OCI-LY7 (cell line): Measurements from ENCODE around the gene CD37. TPM values are rescaled to one million over a fixed set of nuclear protein-coding genes. Genes with fewer than 3 reads are reported as not detected.
A peak's percentile ranks its signal among the peaks of the same experiment; 100 is the strongest.

ENCODE experiments used
- BruUV-seq: library from RNA; stranded (reverse); fragments of 400-500 nt; replicated peaks from 2 replicates; lab custom pipeline; 2021; lab: Mats Ljungman, UMichigan
- CTCF ChIA-PET: fragments of 300-600 bp; sonication (Branson Sonifier 250); formaldehyde crosslinking; loops from one replicate; lab custom pipeline; 2022; ENCODE audit warnings: antibody characterized with exemption; ENCODE audit not compliant: unreplicated experiment; lab: Charles Lee
- POLR2A ChIA-PET: fragments of 300-600 bp; sonication (Branson Sonifier 250); formaldehyde crosslinking; loops from one replicate; lab custom pipeline; 2022; ENCODE audit warnings: antibody characterized with exemption; lab: Charles Lee
- DNase-seq: peaks from one replicate; pipeline ENCODE4 v3.0.0-alpha.2; 2015; ENCODE audit warnings: low spot score
- H2AFZ ChIP-seq: fragments of 200-600 bp; sonication (generic), shearing (Covaris generic); 2 replicates; pipeline ENCODE4 v1.6.1; 2014; ENCODE audit warnings: mild to moderate bottlenecking, antibody characterized with exemption, low read length, moderate library complexity
- H3K27ac ChIP-seq: fragments of 200-600 bp; sonication (generic); 2 replicates; pipeline ENCODE4 v1.5.1; 2014; ENCODE audit warnings: mixed run types, low read depth, mild to moderate bottlenecking, moderate library complexity, low read length, inconsistent platforms; ENCODE audit not compliant: poor library complexity, severe bottlenecking
- H3K36me3 ChIP-seq: fragments of 200-600 bp; sonication (generic); 2 replicates; pipeline ENCODE4 v1.6.1; 2014; ENCODE audit warnings: mild to moderate bottlenecking, antibody characterized with exemption, low read length, moderate library complexity, mixed read lengths; ENCODE audit not compliant: insufficient read depth
- H3K4me1 ChIP-seq: fragments of 200-600 bp; sonication (generic); 2 replicates; pipeline ENCODE4 v1.5.1; 2014; ENCODE audit warnings: mild to moderate bottlenecking, low read length; ENCODE audit not compliant: insufficient read depth, poor library complexity, severe bottlenecking
- H3K4me2 ChIP-seq: fragments of 200-600 bp; sonication (generic); 2 replicates; pipeline ENCODE4 v1.6.1; 2014; ENCODE audit warnings: mild to moderate bottlenecking, low read length
- H3K4me3 ChIP-seq: fragments of 200-600 bp; sonication (generic); 2 replicates; pipeline ENCODE4 v1.5.1; 2014; ENCODE audit warnings: mild to moderate bottlenecking, low read depth, low read length; ENCODE audit not compliant: poor library complexity, severe bottlenecking
- H3K79me2 ChIP-seq: fragments of 200-600 bp; sonication (generic); 2 replicates; pipeline ENCODE4 v1.6.1; 2016; ENCODE audit warnings: low read depth, mild to moderate bottlenecking, low read length, moderate library complexity, mixed read lengths; ENCODE audit not compliant: insufficient read depth
- H3K9me2 ChIP-seq: fragments of 200-600 bp; sonication (generic); 2 replicates; pipeline ENCODE4 v1.6.1; 2016; ENCODE audit warnings: mild to moderate bottlenecking, low read length, mixed read lengths; ENCODE audit not compliant: insufficient read depth
- H3K9me3 ChIP-seq: fragments of 200-600 bp; sonication (generic); 2 replicates; pipeline ENCODE4 v1.6.1; 2014; ENCODE audit warnings: mild to moderate bottlenecking, mixed run types, low read length, mixed read lengths
- H4K20me1 ChIP-seq: fragments of 200-600 bp; sonication (generic); 2 replicates; pipeline ENCODE4 v1.6.1; 2014; ENCODE audit warnings: mild to moderate bottlenecking, antibody characterized with exemption, low read length, moderate library complexity, mixed read lengths; ENCODE audit not compliant: insufficient read depth
- EZH2phosphoT487 ChIP-seq: fragments of 200-600 bp; sonication (generic); IDR thresholded peaks from 2 replicates; pipeline ENCODE4 v1.6.1; 2018; ENCODE audit warnings: low read depth, borderline replicate concordance, mild to moderate bottlenecking, mixed run types, antibody characterized with exemption, low read length, moderate library complexity, mixed read lengths
- intact Hi-C: fragments of 100-400 bp; cut with micrococcal nuclease; formaldehyde crosslinking; loops from one replicate; pipeline ENCODE4 v1.10.0; 2022; ENCODE audit not compliant: unreplicated experiment
- total RNA-seq, 2 experiments: library from RNA; depleted of rRNA in 1 of 2; stranded (reverse); fragments of >200 nt in 1 of 2; shearing (Covaris generic) in 1 of 2; gene quantifications; 2 replicates each; pipeline ENCODE4 v1.2.3, GENCODE V29; 2014 to 2022
- TF ChIP-seq, protein P1 (sequence below): fragments of 200-600 bp; sonication (generic); conservative IDR thresholded peaks from 2 replicates; pipeline ENCODE4 v1.5.1; 2014; ENCODE audit warnings: mild to moderate bottlenecking, antibody characterized with exemption, low read length, moderate library complexity, mixed read lengths

Gene CD37
- total RNA-seq, 2 experiments from 2014 or later: 219 to 279 TPM

DNA sequence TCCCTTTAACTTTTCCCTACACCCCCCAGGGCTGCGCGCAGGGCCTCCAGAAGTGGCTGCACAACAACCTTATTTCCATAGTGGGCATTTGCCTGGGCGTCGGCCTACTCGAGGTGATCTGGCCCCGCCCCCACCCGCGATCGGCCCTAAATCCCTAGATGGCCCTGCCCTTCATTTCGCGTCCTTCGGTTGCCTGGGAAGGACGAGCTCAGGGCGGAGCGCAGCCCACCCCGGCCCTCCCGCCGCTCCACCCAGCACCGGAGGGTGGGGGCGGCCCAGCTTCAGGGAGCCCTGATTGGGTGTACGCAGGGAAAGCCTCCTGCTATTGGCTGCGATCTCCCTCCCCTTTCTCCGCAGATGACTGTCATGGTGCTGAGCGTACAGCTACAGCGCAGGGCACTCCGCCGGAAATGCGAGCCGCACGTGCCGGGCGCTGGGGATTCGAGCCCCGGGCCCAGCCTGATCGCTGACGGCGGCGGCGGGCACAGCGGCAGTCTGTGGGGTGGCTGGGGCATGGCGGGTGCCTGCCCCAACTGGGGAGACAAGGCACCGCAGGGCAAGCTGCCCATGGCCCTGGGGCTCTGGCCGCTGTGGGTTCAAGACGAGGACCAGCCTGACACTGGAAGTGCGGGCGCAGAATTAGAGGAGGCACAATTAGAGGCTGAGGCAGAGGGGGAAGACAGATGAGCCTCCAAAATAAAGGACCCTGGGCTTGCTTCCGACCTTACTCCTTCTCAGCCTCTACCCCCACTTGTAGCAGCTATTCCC is 4.3 kb downstream of the CD37 start:
- POLR2A ChIA-PET: interaction anchor here (0.6 to 1.1 kb wide), 5 partner anchors 14 to 113 kb away, joined by 3 to 5 read pairs (median 3); no protein-coding TSS in a partner anchor
- Histone ChIP-seq H3K36me3 (peaks cover 65% of the 10 kb centered on the region), H3K4me1 (peaks cover 58% of the 10 kb centered on the region), H3K4me2 (peak overlapping the region; percentile 100), H3K79me2 (peaks cover 36% of the 10 kb centered on the region), H2AFZ (no peak overlapping the region), H4K20me1 (peaks cover 10% of the 10 kb centered on the region; the same call in 1 of the 2 replicates), H3K9me3 (no peaks in the 10 kb centered on the region), H3K9me2 (no peaks in the 10 kb centered on the region), H3K27ac (peak overlapping the region; percentile 98), H3K4me3 (peak overlapping the region; percentile 76)
- CTCF ChIA-PET: interaction anchor here (1.3 kb wide), 1 partner anchor 35 kb away, joined by 3 read pairs; no protein-coding TSS in a partner anchor
- no peak for DNase-seq
- BruUV-seq: no TSS peak
- intact Hi-C loops: loop anchor here (1.0 to 10.0 kb wide), 3 partner anchors 27 to 105 kb away; partner anchors contain the start of gene SLC17A7
- TF ChIP-seq EZH2phosphoT487: no peak
- TF ChIP-seq, protein P1, sequence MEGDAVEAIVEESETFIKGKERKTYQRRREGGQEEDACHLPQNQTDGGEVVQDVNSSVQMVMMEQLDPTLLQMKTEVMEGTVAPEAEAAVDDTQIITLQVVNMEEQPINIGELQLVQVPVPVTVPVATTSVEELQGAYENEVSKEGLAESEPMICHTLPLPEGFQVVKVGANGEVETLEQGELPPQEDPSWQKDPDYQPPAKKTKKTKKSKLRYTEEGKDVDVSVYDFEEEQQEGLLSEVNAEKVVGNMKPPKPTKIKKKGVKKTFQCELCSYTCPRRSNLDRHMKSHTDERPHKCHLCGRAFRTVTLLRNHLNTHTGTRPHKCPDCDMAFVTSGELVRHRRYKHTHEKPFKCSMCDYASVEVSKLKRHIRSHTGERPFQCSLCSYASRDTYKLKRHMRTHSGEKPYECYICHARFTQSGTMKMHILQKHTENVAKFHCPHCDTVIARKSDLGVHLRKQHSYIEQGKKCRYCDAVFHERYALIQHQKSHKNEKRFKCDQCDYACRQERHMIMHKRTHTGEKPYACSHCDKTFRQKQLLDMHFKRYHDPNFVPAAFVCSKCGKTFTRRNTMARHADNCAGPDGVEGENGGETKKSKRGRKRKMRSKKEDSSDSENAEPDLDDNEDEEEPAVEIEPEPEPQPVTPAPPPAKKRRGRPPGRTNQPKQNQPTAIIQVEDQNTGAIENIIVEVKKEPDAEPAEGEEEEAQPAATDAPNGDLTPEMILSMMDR: no peak

DNA sequence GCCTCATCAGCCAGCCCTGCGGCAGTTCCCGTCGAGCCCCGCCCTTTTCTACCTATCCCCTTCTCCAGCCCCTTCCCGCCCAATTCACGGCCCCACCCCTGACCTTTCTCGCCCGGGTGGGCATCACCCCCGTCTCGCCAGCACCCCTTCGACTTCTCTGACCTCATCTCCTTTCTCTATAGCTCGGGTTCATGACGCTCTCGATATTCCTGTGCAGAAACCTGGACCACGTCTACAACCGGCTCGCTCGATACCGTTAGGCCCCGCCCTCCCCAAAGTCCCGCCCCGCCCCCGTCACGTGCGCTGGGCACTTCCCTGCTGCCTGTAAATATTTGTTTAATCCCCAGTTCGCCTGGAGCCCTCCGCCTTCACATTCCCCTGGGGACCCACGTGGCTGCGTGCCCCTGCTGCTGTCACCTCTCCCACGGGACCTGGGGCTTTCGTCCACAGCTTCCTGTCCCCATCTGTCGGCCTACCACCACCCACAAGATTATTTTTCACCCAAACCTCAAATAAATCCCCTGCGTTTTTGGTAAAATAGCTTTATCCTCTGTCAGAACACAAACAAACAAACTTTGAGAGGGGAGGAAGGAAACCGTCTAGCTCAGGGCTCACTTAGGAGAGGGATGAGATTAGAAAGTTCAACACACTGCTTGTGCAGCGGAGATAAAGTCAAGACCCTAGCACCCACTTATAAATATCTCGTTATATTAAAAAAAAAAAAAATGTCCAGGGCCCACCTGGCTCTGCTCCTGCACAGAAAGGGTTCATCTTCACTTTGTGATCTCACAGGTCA is 5.1 kb downstream of the CD37 start:
- POLR2A ChIA-PET: interaction anchor here (0.6 to 1.1 kb wide), 6 partner anchors 12 to 716 kb away, joined by 3 to 5 read pairs (median 3); no protein-coding TSS in a partner anchor
- peak; percentile 99 for DNase-seq
- Histone ChIP-seq H3K4me1 (peaks cover 52% of the 10 kb centered on the region), H3K79me2 (peaks cover 29% of the 10 kb centered on the region), H3K9me2 (no peaks in the 10 kb centered on the region), H3K4me3 (peak overlapping the region; percentile 76), H4K20me1 (peaks cover 10% of the 10 kb centered on the region; the same call in 1 of the 2 replicates), H3K4me2 (peak overlapping the region; percentile 100), H3K27ac (peak overlapping the region; percentile 98), H2AFZ (no peak overlapping the region), H3K9me3 (no peaks in the 10 kb centered on the region), H3K36me3 (peaks cover 71% of the 10 kb centered on the region)
- CTCF ChIA-PET: interaction anchor here (1.3 kb wide), 1 partner anchor 34 kb away, joined by 3 read pairs; no protein-coding TSS in a partner anchor
- TF ChIP-seq, protein P1: peak; percentile 21; the same call in 1 of the 2 replicates
- TF ChIP-seq EZH2phosphoT487: no peak
- intact Hi-C loops: loop anchor here (1.0 to 2.0 kb wide), 2 partner anchors 26 to 51 kb away; no protein-coding TSS in a partner anchor
- BruUV-seq: no TSS peak
